GM12878 (cell line): ENCODE measurements around the gene GATA3. TPM values are rescaled to one million over a fixed set of nuclear protein-coding genes. Genes with fewer than 3 reads are reported as not detected.

Source experiments
- ATAC-seq: fragments of 200-7000 bp; cut with Tn5 transposase; 3 replicates; pipeline ENCODE4 v1.9.1; 2020; ENCODE audit warnings: mild to moderate bottlenecking, moderate library complexity
- BruUV-seq: library from RNA; stranded (reverse); fragments of 400-500 nt; replicated peaks from 2 replicates; lab custom pipeline; 2021; lab: Mats Ljungman, UMichigan
- CTCF ChIA-PET: fragments of 300-600 bp; sonication (Branson Sonifier 250); formaldehyde crosslinking; extraction: SDS; loops from one replicate; lab custom pipeline; 2021; ENCODE audit warnings: inconsistent platforms; lab: Yijun Ruan, JAX
- POLR2A ChIA-PET: fragments of 350-600 bp; formaldehyde crosslinking; extraction: SDS; loops from one replicate; lab custom pipeline; 2021; ENCODE audit warnings: inconsistent platforms; lab: Charles Lee
- RAD21 ChIA-PET: fragments of 300-600 bp; sonication (Branson Sonifier 250); formaldehyde crosslinking; loops from one replicate; lab custom pipeline; 2023; ENCODE audit warnings: antibody characterized with exemption; ENCODE audit not compliant: unreplicated experiment; lab: Charles Lee
- SMC1A ChIA-PET: fragments of 300-600 bp; sonication (Branson Sonifier 250); formaldehyde crosslinking; loops from one replicate; lab custom pipeline; 2023; ENCODE audit not compliant: unreplicated experiment, uncharacterized antibody; lab: Charles Lee
- DNase-seq: peaks from one replicate; pipeline ENCODE4 v3.0.0-alpha.2; 2011; ENCODE audit warnings: low read depth, low spot score
- FAIRE-seq: peaks from 3 replicates; lab custom pipeline; 2011; peaks lifted over from hg19 to GRCh38; lab: Jason Lieb, UNC
- H2AFZ ChIP-seq: 2 replicates; pipeline ENCODE4 v1.6.0; 2011; ENCODE audit warnings: low read depth, low read length, control low read depth; ENCODE audit not compliant: control insufficient read depth
- H3K27ac ChIP-seq: 2 replicates; pipeline ENCODE4 v1.5.1; 2011; ENCODE audit warnings: control low read depth; ENCODE audit not compliant: control insufficient read depth, insufficient read depth
- H3K27me3 ChIP-seq, 2 experiments: replicated peaks in 1 of 2; 2 replicates each; pipeline versions ENCODE4 v1.6.0 to v1.6.1; 2011; ENCODE audit warnings: low read length in 1 of 2; ENCODE audit not compliant: control insufficient read depth in 2 of 2, insufficient read depth in 2 of 2
- H3K36me3 ChIP-seq, 2 experiments: 2 replicates each; pipeline ENCODE4 v1.5.1; 2011; ENCODE audit warnings: low read length in 1 of 2; ENCODE audit not compliant: control insufficient read depth in 2 of 2, insufficient read depth in 2 of 2
- H3K4me1 ChIP-seq: 2 replicates; pipeline ENCODE4 v1.6.1; 2011; ENCODE audit warnings: mild to moderate bottlenecking, low read length, moderate library complexity, mixed read lengths; ENCODE audit not compliant: control insufficient read depth, insufficient read depth
- H3K4me2 ChIP-seq: 2 replicates; pipeline ENCODE4 v1.6.0; 2011; ENCODE audit warnings: control low read depth; ENCODE audit not compliant: control insufficient read depth, insufficient read depth
- H3K4me3 ChIP-seq: fragments of 200-600 bp; sonication (generic); 2 replicates; pipeline ENCODE4 v1.5.1; 2016
- H3K79me2 ChIP-seq: 2 replicates; pipeline ENCODE4 v1.6.0; 2011; ENCODE audit warnings: low read length; ENCODE audit not compliant: control insufficient read depth, insufficient read depth
- H3K9ac ChIP-seq: 2 replicates; pipeline ENCODE4 v1.8.0; 2011; ENCODE audit warnings: low read length, control low read depth, mixed read lengths; ENCODE audit not compliant: control insufficient read depth, insufficient read depth
- H3K9me3 ChIP-seq: replicated peaks from 3 replicates; pipeline ENCODE4 v1.5.1; 2011; ENCODE audit warnings: mild to moderate bottlenecking, low read length; ENCODE audit not compliant: control insufficient read depth, insufficient read depth
- H4K20me1 ChIP-seq: 2 replicates; pipeline ENCODE4 v1.6.0; 2011; ENCODE audit not compliant: control insufficient read depth, insufficient read depth
- EZH2 ChIP-seq: IDR thresholded peaks from 2 replicates; pipeline ENCODE4 v1.6.1; 2012; ENCODE audit warnings: low read depth, mild to moderate bottlenecking, control low read depth, inconsistent platforms, low read length, borderline replicate concordance; ENCODE audit not compliant: control insufficient read depth
- ZBTB40 ChIP-seq: fragments of 450-650 bp; IDR thresholded peaks from 2 replicates; pipeline ENCODE4 v1.6.1; 2016; ENCODE audit warnings: mild to moderate bottlenecking, moderate library complexity, borderline replicate concordance
- WGBS: methylation state at CpG from one replicate; pipeline ENCODE4 v1.1.6; 2016; ENCODE audit warnings: low lambda C conversion rate; ENCODE audit not compliant: insufficient replicate concordance, insufficient coverage; ENCODE audit errors: missing lambda C conversion rate; 5-methylcytosine and 5-hydroxymethylcytosine counted together
- in situ Hi-C: fragments of 300-500 bp; cut with MboI; formaldehyde crosslinking; loops from 9 replicates; pipeline ENCODE4 v1.14.3; 2018; ENCODE audit warnings: mixed read lengths
- intact Hi-C: fragments of 100-400 bp; cut with micrococcal nuclease; formaldehyde crosslinking; loops from one replicate; pipeline ENCODE4 v1.14.2; 2022; ENCODE audit not compliant: unreplicated experiment
- polyA plus RNA-seq, 11 experiments: library from polyadenylated mRNA; depleted of rRNA in 4 of 11; unstranded in 6 of 11; stranded (reverse) in 5 of 11; fragments of >200 nt; fragmentation: Nextera tagmentation in 4 of 11; fragmentation: Illumina TruSeq in 1 of 11; extraction: Ambion mirVana in 4 of 11; extraction: Trizol in 1 of 11; gene quantifications; 1 replicate in 1 of 11; 2 replicates in 10 of 11; pipeline versions ENCODE4 v1.2.1 to v1.2.3, GENCODE V29; 2011 to 2016; ENCODE audit warnings: inconsistent platforms in 2 of 11, missing spikeins in 2 of 11, low read depth in 1 of 11
- total RNA-seq, 4 experiments: library from RNA; depleted of rRNA in 3 of 4; stranded (reverse); fragments of >200 nt in 3 of 4; fragmentation: Illumina TruSeq in 1 of 4; extraction: Trizol in 1 of 4; gene quantifications; 2 replicates each; pipeline versions ENCODE4 v1.2.1 to v1.2.3, GENCODE V29; 2013 to 2021

Gene GATA3
- total and polyA plus RNA-seq, 10 of the 15 experiments (the other 5 are each of a cell fraction or from before 2014, with no cell fraction given), result 0.08 to 0.80 (median 0.29) TPM

GRCh38 chr10:8035006-8035640 lies 19.4 kb upstream of the GATA3 start:
- H3K9ac ChIP-seq, result no peak overlapping the region
- H3K27me3 ChIP-seq, result peaks cover 18 to 28% of the 10 kb centered on the region in 2 experiments
- no peaks in the 10 kb centered on the region for H3K36me3 ChIP-seq
- no peaks in the 10 kb centered on the region for H3K9me3 ChIP-seq
- RAD21 ChIA-PET, result no interaction called here
- no peaks in the 10 kb centered on the region for H3K4me1 ChIP-seq
- SMC1A ChIA-PET, result no interaction called here
- no peak overlapping the region for H3K4me3 ChIP-seq
- no peaks in the 10 kb centered on the region for H4K20me1 ChIP-seq
- POLR2A ChIA-PET, result no interaction called here
- H3K79me2 ChIP-seq, result no peaks in the 10 kb centered on the region
- no TSS peak for BruUV-seq
- H3K27ac ChIP-seq, result no peak overlapping the region
- no peak for FAIRE-seq
- no peak for DNase-seq
- no peak for ATAC-seq
- in situ Hi-C loops, result loop anchor here (25.0 kb wide), 1 partner anchor 1177 kb away; no protein-coding TSS in a partner anchor
- TF ChIP-seq ZBTB40 (no peak), EZH2 (0 out of 2 replicates have a peak, but pooled peaks have one; percentile 68)
- WGBS, result 38% methylated on average over 28 of the region's 32 CpGs
- H3K4me2 ChIP-seq, result no peak overlapping the region
- intact Hi-C loops, result no loop called here
- CTCF ChIA-PET, result no interaction called here
- no peak overlapping the region for H2AFZ ChIP-seq
